Endothelial cell of umbilical vein (primary cell): ENCODE results near the gene TP53BP1. TPM values are rescaled to one million over a fixed set of nuclear protein-coding genes. Genes with fewer than 3 reads are reported as not detected.

ENCODE experiments used
- BruUV-seq: library from RNA; stranded (reverse); fragments of 400-500 nt; replicated peaks from 2 replicates; lab custom pipeline; 2021; lab: Mats Ljungman, UMichigan
- CTCF ChIA-PET: fragments of 300-600, 350-600 bp; sonication (Branson Sonifier 250); formaldehyde crosslinking; loops from one replicate; lab custom pipeline; 2021; ENCODE audit warnings: antibody characterized with exemption, inconsistent platforms; lab: Charles Lee
- POLR2A ChIA-PET: fragments of 300-600, 350-600 bp; sonication (Branson Sonifier 250); formaldehyde crosslinking; loops from one replicate; lab custom pipeline; 2021; ENCODE audit warnings: antibody characterized with exemption, inconsistent platforms; lab: Charles Lee
- DNase-seq: peaks from one replicate; pipeline ENCODE4 v3.0.0-alpha.2; 2011; ENCODE audit warnings: low read depth, low spot score
- FAIRE-seq: peaks from 2 replicates; lab custom pipeline; 2011; peaks lifted over from hg19 to GRCh38; lab: Jason Lieb, UNC
- H2AFZ ChIP-seq: 2 replicates; pipeline ENCODE4 v1.6.0; 2012; ENCODE audit warnings: low read depth, low read length, control low read depth, inconsistent platforms
- H3K27ac ChIP-seq: 2 replicates; pipeline ENCODE4 v1.5.1; 2011; ENCODE audit warnings: low read depth, mild to moderate bottlenecking, control low read depth, low read length, moderate library complexity; ENCODE audit not compliant: insufficient read depth
- H3K27me3 ChIP-seq, 2 experiments: 2 replicates each; pipeline versions ENCODE4 v1.6.0 to v1.6.1; 2011; ENCODE audit warnings: low read length in 2 of 2, mixed read lengths in 1 of 2; ENCODE audit not compliant: control insufficient read depth in 2 of 2, insufficient read depth in 2 of 2
- H3K36me3 ChIP-seq, 2 experiments: 2 replicates in 1 of 2; 3 replicates in 1 of 2; pipeline ENCODE4 v1.5.1; 2011; ENCODE audit warnings: low read length in 2 of 2, mild to moderate bottlenecking in 1 of 2, moderate library complexity in 1 of 2; ENCODE audit not compliant: control insufficient read depth in 2 of 2, insufficient read depth in 2 of 2; ENCODE audit errors: extremely low read depth in 1 of 2
- H3K4me1 ChIP-seq: 3 replicates; pipeline ENCODE4 v1.5.1; 2011; ENCODE audit warnings: mild to moderate bottlenecking, low read length; ENCODE audit not compliant: control insufficient read depth, insufficient read depth; ENCODE audit errors: extremely low read depth
- H3K4me2 ChIP-seq: 2 replicates; pipeline ENCODE4 v1.6.1; 2011; ENCODE audit warnings: low read length, control low read depth, mixed read lengths; ENCODE audit not compliant: insufficient read depth
- H3K4me3 ChIP-seq, 3 experiments: fragments of 200-600 bp in 1 of 3; sonication (generic), shearing (Covaris generic) in 1 of 3; replicated peaks in 1 of 3; 2 replicates each; pipeline ENCODE4 v1.5.1; 2011 to 2016; ENCODE audit warnings: control low read depth in 3 of 3, low read length in 3 of 3, mild to moderate bottlenecking in 2 of 3, inconsistent platforms in 1 of 3, low read depth in 1 of 3, moderate library complexity in 1 of 3; ENCODE audit not compliant: insufficient read depth in 1 of 3
- H3K79me2 ChIP-seq: 2 replicates; pipeline ENCODE4 v1.6.0; 2012; ENCODE audit warnings: low read length, inconsistent platforms; ENCODE audit not compliant: control insufficient read depth, insufficient read depth
- H3K9ac ChIP-seq: replicated peaks from 2 replicates; pipeline ENCODE3; 2011; ENCODE audit warnings: low read length, control low read depth; ENCODE audit not compliant: insufficient read depth; ENCODE audit errors: extremely low read depth
- H3K9me1 ChIP-seq: replicated peaks from 3 replicates; pipeline ENCODE4 v1.6.0; 2011; ENCODE audit warnings: mild to moderate bottlenecking, low read length; ENCODE audit not compliant: control insufficient read depth, insufficient read depth; ENCODE audit errors: extremely low read depth
- H3K9me3 ChIP-seq: replicated peaks from 2 replicates; pipeline ENCODE4 v1.5.1; 2012; ENCODE audit warnings: low read length, inconsistent platforms; ENCODE audit not compliant: control insufficient read depth, insufficient read depth
- H4K20me1 ChIP-seq: replicated peaks from 2 replicates; pipeline ENCODE3; 2011; ENCODE audit warnings: mild to moderate bottlenecking, low read length; ENCODE audit not compliant: control insufficient read depth, insufficient read depth; ENCODE audit errors: extremely low read depth
- CTCF ChIP-seq, 2 donors: IDR thresholded peaks; 1 replicate in 1 of 2; 2 replicates in 1 of 2; pipeline ENCODE4 v1.5.1; 2011; ENCODE audit warnings: low read length in 2 of 2, mild to moderate bottlenecking in 2 of 2, moderate library complexity in 2 of 2, control low read depth in 1 of 2, inconsistent platforms in 1 of 2, low read depth in 1 of 2; ENCODE audit not compliant: insufficient read depth in 1 of 2; ENCODE audit errors: extremely low read depth in 1 of 2
- EZH2 ChIP-seq: IDR thresholded peaks from 2 replicates; pipeline ENCODE4 v1.6.1; 2012; ENCODE audit warnings: borderline replicate concordance, low read depth, mild to moderate bottlenecking, moderate library complexity, low read length, inconsistent platforms; ENCODE audit not compliant: severe bottlenecking
- FOS ChIP-seq: IDR thresholded peaks from 2 replicates; pipeline ENCODE4 v1.6.1; 2011; ENCODE audit warnings: mild to moderate bottlenecking, low read length, moderate library complexity, borderline replicate concordance; ENCODE audit not compliant: insufficient read depth
- GATA2 ChIP-seq: IDR thresholded peaks from 2 replicates; pipeline ENCODE4 v1.7.0; 2011; ENCODE audit warnings: low read depth, mild to moderate bottlenecking, moderate library complexity, mixed read lengths, low read length; ENCODE audit not compliant: insufficient read length, insufficient read depth
- JUN ChIP-seq: IDR thresholded peaks from 2 replicates; pipeline ENCODE4 v1.6.1; 2011; ENCODE audit warnings: borderline replicate concordance, low read depth; ENCODE audit not compliant: insufficient read length, insufficient read depth
- MAX ChIP-seq: IDR thresholded peaks from 2 replicates; pipeline ENCODE4 v1.6.1; 2011; ENCODE audit not compliant: insufficient read depth, insufficient read length
- POLR2A ChIP-seq: IDR thresholded peaks from 2 replicates; pipeline ENCODE4 v1.6.1; 2012; ENCODE audit warnings: low read depth, mild to moderate bottlenecking, control low read depth, low read length
- dilution Hi-C: fragments of 300-500 bp; cut with MboI; formaldehyde crosslinking; loops from one replicate; pipeline ENCODE4 v1.15.0; 2019; ENCODE audit warnings: low sequenced_read_pairs; ENCODE audit not compliant: extremely low pct_ligation_motif_present
- intact Hi-C: fragments of 100-400 bp; cut with micrococcal nuclease; formaldehyde crosslinking; loops from one replicate; pipeline ENCODE4 v1.10.0; 2022
- polyA plus RNA-seq, 4 experiments: library from polyadenylated mRNA; depleted of rRNA in 3 of 4; stranded (reverse) in 3 of 4; unstranded in 1 of 4; fragments of >200 nt; gene quantifications; 2 replicates each; pipeline versions ENCODE4 v1.2.1 to v1.2.3, GENCODE V29; 2011 to 2012; ENCODE audit warnings: missing spikeins in 1 of 4
- total RNA-seq: library from RNA; stranded (reverse); gene quantifications from 2 replicates; pipeline ENCODE4 v1.2.3, GENCODE V29; 2021

Gene TP53BP1
- total and polyA plus RNA-seq, 2 donors (not counting 3 experiments of a cell fraction or from before 2014, with no cell fraction given): 28.1 to 59.5 TPM

GRCh38 chr15:43523646-43524045 lies 30.7 kb upstream of the TP53BP1 start:
- H3K79me2 ChIP-seq: no peaks in the 10 kb centered on the region
- H3K4me3 ChIP-seq: no peak overlapping the region
- no peaks in the 10 kb centered on the region for H3K36me3 ChIP-seq
- no peak overlapping the region for H2AFZ ChIP-seq
- POLR2A ChIA-PET: no interaction called here
- FAIRE-seq: no peak
- no TSS peak for BruUV-seq
- CTCF ChIA-PET: interaction anchor here (2.2 kb wide), 1 partner anchor 10 kb away, joined by 21 read pairs; no protein-coding TSS in a partner anchor
- no peaks in the 10 kb centered on the region for H3K9me1 ChIP-seq
- H3K4me1 ChIP-seq: no peaks in the 10 kb centered on the region
- TF ChIP-seq EZH2 (no peak), JUN (no peak), GATA2 (no peak), POLR2A (no peak), MAX (no peak), FOS (no peak), CTCF (IDR thresholded peaks at IDR 0.05; ENCODE audit: extremely low read depth in 1 of 2, insufficient read depth in 1 of 2, low read depth in 1 of 2, low read length in 2 of 2) (no peak)
- intact Hi-C loops (no loop called here), dilution Hi-C loops (no loop called here)
- H3K27me3 ChIP-seq: no peaks in the 10 kb centered on the region
- no peak overlapping the region for H3K27ac ChIP-seq
- no peak overlapping the region for H3K4me2 ChIP-seq
- no peaks in the 10 kb centered on the region for H3K9me3 ChIP-seq
- no peak overlapping the region for H3K9ac ChIP-seq
- H4K20me1 ChIP-seq: no peaks in the 10 kb centered on the region
- no peak for DNase-seq
